ENCODE results near the gene SCARF1. TPM values are rescaled to one million over a fixed set of nuclear protein-coding genes. Genes with fewer than 3 reads are reported as not detected.

The SCARF1 gene
- total and polyA plus RNA-seq, 4 donors = 0.63 to 31.6 (median 9.6) TPM

GRCh38 chr17:1611715-1612114, 33.8 kb downstream of the SCARF1 start:
- Histone ChIP-seq H3K4me1 (ENCODE audit: control insufficient read depth in 1 of 2, insufficient read depth in 2 of 2, low read length in 2 of 2) (no peaks in the 10 kb centered on the region), H3K9me3 (ENCODE audit: control insufficient read depth, low read length) (no peaks in the 10 kb centered on the region), H3K27me3 (ENCODE audit: control insufficient read depth in 1 of 2, insufficient read depth in 2 of 2, low read length in 1 of 2) (no peaks in the 10 kb centered on the region), H3K36me3 (ENCODE audit: control insufficient read depth in 1 of 2, insufficient read depth in 2 of 2, low read length in 1 of 2) (no peaks in the 10 kb centered on the region), H3K27ac (ENCODE audit: low read depth in 1 of 2, low read length in 2 of 2) (no peak overlapping the region), H3K4me3 (ENCODE audit: low read length in 2 of 2) (no peak overlapping the region)
- WGBS, 2 donors = 62 to 72% methylated on average over 10 of the region's 10 CpGs
- no peak for ATAC-seq (ENCODE audit: low FRiP score)
- DNase-seq = peak in 1 of 2 donors; percentile 59
- intact Hi-C loops (cut with DNase I) = no loop called here

DNA sequence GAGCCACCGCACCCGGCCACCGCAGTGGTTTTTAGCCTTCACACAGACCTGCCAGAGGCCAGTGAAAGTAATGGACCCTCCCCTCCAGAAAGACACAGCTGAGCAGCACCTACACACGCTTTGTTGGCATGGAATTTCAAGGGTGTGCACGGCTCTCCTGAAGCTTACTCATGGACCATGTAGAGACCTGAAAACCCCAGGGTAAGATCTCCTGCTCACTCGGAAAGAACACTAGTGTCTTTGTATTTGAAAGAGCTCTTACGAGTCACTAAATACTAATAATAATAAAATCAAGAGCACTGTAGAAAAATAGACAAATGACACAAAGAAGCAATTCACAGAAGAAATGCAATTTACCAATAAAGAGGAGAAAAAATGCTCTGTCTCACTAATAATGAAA, 36.9 kb downstream of the SCARF1 start:
- DNase-seq (no peak), ATAC-seq (ENCODE audit: low FRiP score) (no peak)
- WGBS, 2 donors = 94 to 96% methylated on average over 7 of the region's 7 CpGs
- H3K27ac ChIP-seq (ENCODE audit: low read depth in 1 of 2, low read length in 2 of 2) = no peak overlapping the region
- no peaks in the 10 kb centered on the region for H3K27me3 ChIP-seq (ENCODE audit: control insufficient read depth in 1 of 2, insufficient read depth in 2 of 2, low read length in 1 of 2)
- no peaks in the 10 kb centered on the region for H3K36me3 ChIP-seq (ENCODE audit: control insufficient read depth in 1 of 2, insufficient read depth in 2 of 2, low read length in 1 of 2)
- no peaks in the 10 kb centered on the region for H3K4me1 ChIP-seq (ENCODE audit: control insufficient read depth in 1 of 2, insufficient read depth in 2 of 2, low read length in 2 of 2)
- H3K4me3 ChIP-seq (ENCODE audit: low read length in 2 of 2) = no peak overlapping the region
- intact Hi-C loops (cut with DNase I) = no loop called here
- H3K9me3 ChIP-seq (ENCODE audit: control insufficient read depth, low read length) = no peaks in the 10 kb centered on the region

- ATAC-seq (ENCODE audit: low FRiP score) = no peak
- Histone ChIP-seq H3K27ac (ENCODE audit: low read depth in 1 of 2, low read length in 2 of 2) (no peak overlapping the region), H3K9me3 (ENCODE audit: control insufficient read depth, low read length) (no peaks in the 10 kb centered on the region), H3K4me3 (ENCODE audit: low read length in 2 of 2) (no peak overlapping the region), H3K36me3 (ENCODE audit: control insufficient read depth in 1 of 2, insufficient read depth in 2 of 2, low read length in 1 of 2) (no peaks in the 10 kb centered on the region), H3K4me1 (ENCODE audit: control insufficient read depth in 1 of 2, insufficient read depth in 2 of 2, low read length in 2 of 2) (no peaks in the 10 kb centered on the region), H3K27me3 (ENCODE audit: control insufficient read depth in 1 of 2, insufficient read depth in 2 of 2, low read length in 1 of 2) (no peaks in the 10 kb centered on the region)
- no peak for DNase-seq
- 92 to 93% methylated on average over 5 of the region's 5 CpGs for WGBS, 2 donors
- intact Hi-C loops (cut with DNase I) = no loop called here
These were observed 37.6 kb downstream of the SCARF1 start for GRCh38 chr17:1607971-1608320.

- H3K36me3 ChIP-seq (ENCODE audit: control insufficient read depth in 1 of 2, insufficient read depth in 2 of 2, low read length in 1 of 2) = no peaks in the 10 kb centered on the region
- H3K27me3 ChIP-seq (ENCODE audit: control insufficient read depth in 1 of 2, insufficient read depth in 2 of 2, low read length in 1 of 2) = no peaks in the 10 kb centered on the region
- intact Hi-C loops (cut with DNase I) = no loop called here
- WGBS, 2 donors = 79 to 84% methylated on average over 25 to 26 of the region's 26 CpGs
- no peaks in the 10 kb centered on the region for H3K4me1 ChIP-seq (ENCODE audit: control insufficient read depth in 1 of 2, insufficient read depth in 2 of 2, low read length in 2 of 2)
- no peak overlapping the region for H3K4me3 ChIP-seq (ENCODE audit: low read length in 2 of 2)
- ATAC-seq (ENCODE audit: low FRiP score) = no peak
- DNase-seq = no peak
- no peaks in the 10 kb centered on the region for H3K9me3 ChIP-seq (ENCODE audit: control insufficient read depth, low read length)
- no peak overlapping the region for H3K27ac ChIP-seq (ENCODE audit: low read depth in 1 of 2, low read length in 2 of 2)
These were observed 39.1 kb downstream of the SCARF1 start for GRCh38 chr17:1606352-1606985.

- DNase-seq (no peak), ATAC-seq (ENCODE audit: low FRiP score) (peak; percentile 39)
- no peaks in the 10 kb centered on the region for H3K9me3 ChIP-seq (ENCODE audit: control insufficient read depth, low read length)
- no peaks in the 10 kb centered on the region for H3K36me3 ChIP-seq (ENCODE audit: control insufficient read depth in 1 of 2, insufficient read depth in 2 of 2, low read length in 1 of 2)
- H3K4me3 ChIP-seq (ENCODE audit: low read length in 2 of 2) = no peak overlapping the region
- WGBS, 2 donors = 87 to 89% methylated on average over 19 of the region's 19 CpGs
- intact Hi-C loops (cut with DNase I) = no loop called here
- H3K27ac ChIP-seq (ENCODE audit: low read depth in 1 of 2, low read length in 2 of 2) = no peak overlapping the region
- no peaks in the 10 kb centered on the region for H3K4me1 ChIP-seq (ENCODE audit: control insufficient read depth in 1 of 2, insufficient read depth in 2 of 2, low read length in 2 of 2)
- no peaks in the 10 kb centered on the region for H3K27me3 ChIP-seq (ENCODE audit: control insufficient read depth in 1 of 2, insufficient read depth in 2 of 2, low read length in 1 of 2)
These were observed 39.7 kb downstream of the SCARF1 start for GRCh38 chr17:1605681-1606351.

- intact Hi-C loops (cut with DNase I) = no loop called here
- no peak for ATAC-seq (ENCODE audit: low FRiP score)
- H3K36me3 ChIP-seq (ENCODE audit: control insufficient read depth in 1 of 2, insufficient read depth in 2 of 2, low read length in 1 of 2) = no peaks in the 10 kb centered on the region
- no peak overlapping the region for H3K27ac ChIP-seq (ENCODE audit: low read depth in 1 of 2, low read length in 2 of 2)
- no peaks in the 10 kb centered on the region for H3K9me3 ChIP-seq (ENCODE audit: control insufficient read depth, low read length)
- no peak overlapping the region for H3K4me3 ChIP-seq (ENCODE audit: low read length in 2 of 2)
- DNase-seq = no peak
- H3K4me1 ChIP-seq (ENCODE audit: control insufficient read depth in 1 of 2, insufficient read depth in 2 of 2, low read length in 2 of 2) = no peaks in the 10 kb centered on the region
- 81% methylated on average over 35 of the region's 35 CpGs for WGBS, 2 donors
- H3K27me3 ChIP-seq (ENCODE audit: control insufficient read depth in 1 of 2, insufficient read depth in 2 of 2, low read length in 1 of 2) = no peaks in the 10 kb centered on the region
These were observed 40.6 kb downstream of the SCARF1 start for GRCh38 chr17:1604831-1605528.

DNA sequence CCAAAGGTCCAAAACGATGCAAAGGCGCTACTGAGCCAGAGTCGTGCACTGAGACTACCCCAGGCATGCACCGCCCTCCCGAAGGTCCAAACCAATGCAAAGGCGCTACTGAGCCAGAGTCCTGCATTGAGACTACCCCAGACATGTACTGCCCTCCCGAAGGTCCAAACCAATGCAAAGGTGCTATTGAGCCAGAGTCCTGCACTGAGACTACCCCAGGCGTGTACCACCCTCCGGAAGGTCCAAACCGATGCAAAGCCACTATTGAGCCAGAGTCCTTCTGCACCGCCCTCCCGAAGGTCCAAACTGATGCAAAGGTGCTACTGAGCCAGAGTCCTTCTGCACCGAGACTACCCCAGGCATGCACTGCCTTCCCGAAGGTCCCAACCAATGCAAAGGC, 44.0 kb downstream of the SCARF1 start:
- H3K4me3 ChIP-seq (ENCODE audit: low read length in 2 of 2) = no peak overlapping the region
- H3K9me3 ChIP-seq (ENCODE audit: control insufficient read depth, low read length) = no peaks in the 10 kb centered on the region
- no peaks in the 10 kb centered on the region for H3K4me1 ChIP-seq (ENCODE audit: control insufficient read depth in 1 of 2, insufficient read depth in 2 of 2, low read length in 2 of 2)
- DNase-seq = no peak
- no peaks in the 10 kb centered on the region for H3K27me3 ChIP-seq (ENCODE audit: control insufficient read depth in 1 of 2, insufficient read depth in 2 of 2, low read length in 1 of 2)
- intact Hi-C loops (cut with DNase I) = no loop called here
- H3K27ac ChIP-seq (ENCODE audit: low read depth in 1 of 2, low read length in 2 of 2) = no peak overlapping the region
- no peaks in the 10 kb centered on the region for H3K36me3 ChIP-seq (ENCODE audit: control insufficient read depth in 1 of 2, insufficient read depth in 2 of 2, low read length in 1 of 2)
- 98% methylated on average over 14 of the region's 14 CpGs for WGBS, 2 donors
- ATAC-seq (ENCODE audit: low FRiP score) = no peak

DNA sequence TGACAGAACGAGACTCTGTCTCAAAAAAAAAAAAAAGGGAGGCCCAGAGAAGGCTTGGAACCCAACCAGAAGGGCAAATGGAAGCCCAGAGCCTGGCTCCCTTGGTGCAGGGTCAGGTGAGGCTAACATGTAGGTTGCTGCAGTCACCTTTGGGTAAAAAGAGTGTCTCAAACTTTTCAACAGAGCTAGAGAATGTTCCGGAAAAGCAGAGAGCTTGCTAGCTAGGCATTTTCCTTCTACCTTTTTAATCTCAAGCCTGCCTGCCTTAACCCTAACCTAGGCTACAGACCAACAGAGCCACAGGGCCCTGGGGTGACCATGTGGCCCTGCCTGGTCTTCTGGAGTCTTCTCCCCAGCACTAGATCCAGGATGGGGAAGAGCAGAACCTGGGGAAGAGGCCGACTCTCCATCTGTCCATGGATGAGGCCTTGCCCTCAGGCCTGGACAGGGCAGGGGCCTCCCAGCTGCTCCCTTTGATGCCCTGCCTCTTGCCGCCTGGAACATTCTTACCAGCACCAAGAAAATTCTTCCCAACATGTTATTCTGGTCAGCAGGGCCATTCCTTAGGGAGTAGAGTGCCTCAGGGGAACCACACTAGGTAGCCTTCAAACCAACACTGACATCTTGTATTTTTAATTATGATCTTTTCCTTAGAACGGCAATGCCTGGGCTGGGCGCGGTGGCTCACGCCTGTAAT, 47.0 kb downstream of the SCARF1 start:
- intact Hi-C loops (cut with DNase I) = no loop called here
- no peak for ATAC-seq (ENCODE audit: low FRiP score)
- no peak overlapping the region for H3K27ac ChIP-seq (ENCODE audit: low read depth in 1 of 2, low read length in 2 of 2)
- DNase-seq = no peak
- 87 to 88% methylated on average over 8 of the region's 8 CpGs for WGBS, 2 donors
- no peaks in the 10 kb centered on the region for H3K27me3 ChIP-seq (ENCODE audit: control insufficient read depth in 1 of 2, insufficient read depth in 2 of 2, low read length in 1 of 2)
- no peaks in the 10 kb centered on the region for H3K4me1 ChIP-seq (ENCODE audit: control insufficient read depth in 1 of 2, insufficient read depth in 2 of 2, low read length in 2 of 2)
- no peak overlapping the region for H3K4me3 ChIP-seq (ENCODE audit: low read length in 2 of 2)
- no peaks in the 10 kb centered on the region for H3K9me3 ChIP-seq (ENCODE audit: control insufficient read depth, low read length)
- H3K36me3 ChIP-seq (ENCODE audit: control insufficient read depth in 1 of 2, insufficient read depth in 2 of 2, low read length in 1 of 2) = no peaks in the 10 kb centered on the region
